Stimulated activated CD8-positive, alpha-beta memory T cell treated with anti-CD3 and anti-CD28 coated beads, Interleukin-15, amount 100 ng/mL, for 1 hour (primary cell): ENCODE results near the gene ZNF407.

Experiments
- DNase-seq: peaks from one replicate; pipeline ENCODE4 v3.0.0-alpha.2; 2020; ENCODE audit warnings: low read depth

Gene ZNF407

GRCh38 chr18:75104483-75104882, 506.8 kb downstream of the ZNF407 start:
- no peak for DNase-seq

- DNase-seq = no peak
Measured at GRCh38 chr18:75105551-75106254, 508.0 kb downstream of the ZNF407 start.

GRCh38 chr18:75106746-75107145, 509.1 kb downstream of the ZNF407 start:
- DNase-seq = no peak

GRCh38 chr18:75107196-75107930, 509.7 kb downstream of the ZNF407 start:
- no peak for DNase-seq

DNA sequence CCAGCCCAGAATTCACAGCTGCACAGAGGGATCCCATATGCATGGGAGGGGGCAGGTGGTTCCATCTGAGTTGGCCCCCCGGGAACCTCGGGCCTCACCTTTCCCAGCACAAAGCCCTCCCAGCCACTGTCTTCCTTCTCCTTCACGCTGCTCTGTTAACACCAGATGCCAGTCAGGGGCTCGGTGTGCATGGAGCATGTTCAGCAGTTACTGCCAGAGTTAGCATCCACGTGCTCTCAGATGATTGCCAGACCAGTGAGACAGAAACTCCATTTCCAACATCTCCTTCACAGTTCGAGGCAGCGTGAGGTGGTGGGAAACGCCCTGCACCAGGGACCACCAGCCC, 510.2 kb downstream of the ZNF407 start:
- no peak for DNase-seq

DNA sequence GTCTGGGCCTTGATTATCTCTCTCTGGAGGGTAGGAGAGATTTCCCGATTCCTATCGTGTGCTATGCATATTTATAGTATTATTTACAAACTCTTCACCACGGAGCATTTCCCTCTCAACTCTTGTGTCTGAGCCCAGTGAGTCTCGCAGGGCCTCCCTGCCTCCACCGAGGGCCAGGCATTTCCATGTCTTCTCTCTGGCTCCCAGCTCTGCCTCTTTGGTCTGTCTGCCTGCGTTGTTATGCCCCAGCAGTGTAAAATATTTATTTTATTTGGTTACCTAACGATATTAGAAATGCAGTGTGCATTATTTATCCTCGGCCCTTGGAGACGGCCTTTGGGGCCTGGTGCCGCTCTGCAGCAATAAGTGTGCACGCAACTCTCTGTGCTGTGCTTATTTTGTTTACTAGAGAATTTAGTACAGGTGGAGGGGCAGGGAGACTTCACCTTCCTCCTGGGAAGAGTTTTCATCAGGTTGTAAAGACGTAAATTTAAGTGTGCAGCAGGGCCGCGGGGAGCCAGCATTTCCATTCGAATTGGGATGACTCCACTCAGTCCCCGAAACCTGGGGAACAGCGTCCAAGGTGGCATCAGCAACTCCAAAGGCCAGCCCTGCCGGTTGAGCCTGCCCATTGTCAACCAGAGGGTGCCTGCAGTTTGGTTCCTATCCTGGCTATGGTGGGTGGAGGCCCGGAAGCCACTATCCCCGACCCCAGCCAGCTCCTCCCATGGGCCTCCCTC, 511.1 kb downstream of the ZNF407 start:
- DNase-seq = no peak

DNA sequence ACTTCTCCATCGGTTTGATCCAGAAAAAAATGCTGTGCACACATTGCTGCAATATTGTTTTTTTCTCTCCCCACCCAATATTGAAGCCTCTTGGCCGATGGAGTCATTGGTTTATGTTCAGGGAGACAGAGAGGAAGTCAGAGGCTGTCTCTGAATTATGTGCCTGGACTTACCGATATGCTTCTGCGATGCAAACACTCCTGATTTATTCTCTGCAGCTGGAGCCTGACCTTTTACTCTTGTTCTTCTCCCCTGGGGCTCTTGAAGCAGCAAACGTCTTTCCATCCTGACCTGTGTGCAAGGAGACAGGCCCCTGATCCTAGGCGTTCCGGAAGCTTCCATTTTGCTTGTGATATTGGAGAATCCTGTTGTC, 511.6 kb downstream of the ZNF407 start:
- DNase-seq = no peak

GRCh38 chr18:75109819-75110218, 512.1 kb downstream of the ZNF407 start:
- no peak for DNase-seq

DNA sequence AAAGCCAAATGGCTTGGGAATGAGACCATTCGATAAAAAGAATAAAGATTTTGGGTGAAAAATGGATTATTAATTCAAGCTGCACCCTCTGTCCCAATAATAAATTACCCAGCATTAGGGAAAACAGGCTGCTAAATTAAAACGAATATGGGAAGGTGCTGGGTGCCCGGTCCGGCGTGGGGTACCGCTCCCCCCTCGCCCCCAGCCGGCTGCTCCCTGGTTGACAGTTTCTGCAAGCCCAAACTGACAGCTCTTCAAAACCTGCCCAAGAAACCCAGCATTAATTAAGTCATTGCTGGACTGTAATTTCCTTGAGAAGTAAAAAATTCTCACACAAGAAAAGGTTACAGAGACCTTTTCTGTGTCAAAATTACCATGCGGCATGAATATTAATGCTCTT, 512.6 kb downstream of the ZNF407 start:
- DNase-seq = no peak

- DNase-seq = no peak
Measured at GRCh38 chr18:75110846-75111415, 513.3 kb downstream of the ZNF407 start.

GRCh38 chr18:75111760-75112159, 514.1 kb downstream of the ZNF407 start:
- no peak for DNase-seq

DNA sequence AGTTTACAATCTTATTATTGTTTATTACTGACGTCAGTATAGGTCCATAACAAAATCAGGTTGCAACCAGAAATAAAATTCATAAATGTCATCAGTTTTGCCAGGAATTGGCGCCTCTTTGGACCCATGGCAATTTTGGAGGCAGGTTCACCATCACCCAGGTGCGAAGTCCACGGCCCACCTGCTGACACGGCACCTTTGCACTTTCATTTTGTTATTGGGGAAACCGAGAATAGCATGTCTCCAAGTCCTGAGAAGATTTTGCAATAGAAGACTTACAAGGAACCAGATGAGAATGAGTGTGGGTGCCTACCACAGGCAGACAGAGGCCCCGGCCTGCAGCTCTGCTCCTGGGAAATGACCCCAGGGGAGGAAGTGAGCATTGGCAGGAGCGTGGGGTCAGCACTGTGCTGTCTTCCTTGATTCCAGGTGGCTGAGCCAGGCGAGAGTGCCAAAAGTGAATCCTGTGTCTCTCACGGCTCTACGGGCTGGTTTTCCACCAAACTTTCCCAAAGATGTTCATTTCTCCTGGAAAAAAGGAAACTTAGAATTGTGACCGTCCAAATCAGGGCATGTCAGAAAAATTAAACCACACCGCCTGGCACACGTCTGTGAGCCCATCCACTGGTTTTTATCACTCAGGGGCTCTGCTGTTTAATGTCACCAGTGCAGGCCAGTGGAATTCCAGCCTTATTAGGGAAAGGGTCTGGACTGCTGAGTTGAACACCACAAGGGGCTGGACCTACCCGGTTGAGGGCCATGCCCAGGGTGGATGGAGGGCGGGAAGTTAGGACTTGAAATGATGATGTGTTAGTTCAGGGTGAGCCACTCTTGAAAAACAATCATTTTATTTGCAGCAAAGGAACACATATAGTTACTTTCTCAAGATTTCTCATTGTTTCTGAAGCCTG, 514.8 kb downstream of the ZNF407 start:
- no peak for DNase-seq

DNA sequence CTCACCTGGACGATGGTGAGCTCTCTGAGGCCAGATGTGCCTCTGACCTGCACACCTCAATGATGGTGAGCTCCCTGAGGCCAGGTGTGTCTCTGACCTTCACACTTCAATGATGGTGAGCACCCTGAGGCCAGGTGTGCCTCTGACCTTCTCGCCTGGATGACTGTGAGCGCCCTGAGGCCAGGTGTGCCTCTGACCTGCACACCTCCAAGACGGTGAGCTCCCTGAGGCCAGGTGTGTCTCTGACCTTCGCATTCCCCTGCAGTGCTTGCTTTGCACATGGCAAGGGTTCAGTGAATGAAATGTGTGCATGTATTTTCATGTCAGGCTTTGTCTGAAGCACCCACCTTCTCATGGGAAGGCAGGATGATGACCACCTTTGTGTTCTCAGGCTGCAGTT, 515.8 kb downstream of the ZNF407 start:
- no peak for DNase-seq

- DNase-seq = no peak
Measured at GRCh38 chr18:75114231-75114764, 516.6 kb downstream of the ZNF407 start.
